Breast epithelium (tissue), 3 donors: Measurements from ENCODE around the gene TECRL.

ENCODE experiments used
- CTCF ChIP-seq, 3 donors: fragments of 450-650 bp; IDR thresholded peaks; one replicate each; pipeline ENCODE4 v1.5.1; 2016 to 2017; ENCODE audit warnings: antibody characterized with exemption in 3 of 3, mild to moderate bottlenecking in 3 of 3, moderate library complexity in 3 of 3
- POLR2A ChIP-seq: fragments of 450-650 bp; IDR thresholded peaks from one replicate; pipeline ENCODE4 v1.6.1; 2016; ENCODE audit warnings: antibody characterized with exemption, mild to moderate bottlenecking, moderate library complexity
- POLR2AphosphoS5 ChIP-seq, 3 donors: sonication (generic); formaldehyde crosslinking; IDR thresholded peaks; one replicate each; pipeline ENCODE4 v1.6.1; 2017; ENCODE audit warnings: antibody characterized with exemption in 3 of 3

- TF ChIP-seq CTCF (IDR thresholded peaks at IDR 0.05) (no peak), POLR2A (no peak), POLR2AphosphoS5 (IDR thresholded peaks at IDR 0.05) (no peak)
Measured at GRCh38 chr4:64394469-64394868, 14.8 kb downstream of the TECRL start.
